Stimulated activated CD4-positive, alpha-beta T cell treated with anti-CD3 and anti-CD28 coated beads, Interleukin-4, amount 100 ng/mL, for 1 hour (primary cell): ENCODE results near the gene GMPPA.

Experiments
- DNase-seq: peaks from one replicate; pipeline ENCODE4 v3.0.0-alpha.2; 2020

The GMPPA gene

GRCh38 chr2:219522111-219523030, 23.7 kb downstream of the GMPPA start:
- DNase-seq, result no peak

GRCh38 chr2:219523031-219523671, 24.5 kb downstream of the GMPPA start:
- DNase-seq, result no peak

DNA sequence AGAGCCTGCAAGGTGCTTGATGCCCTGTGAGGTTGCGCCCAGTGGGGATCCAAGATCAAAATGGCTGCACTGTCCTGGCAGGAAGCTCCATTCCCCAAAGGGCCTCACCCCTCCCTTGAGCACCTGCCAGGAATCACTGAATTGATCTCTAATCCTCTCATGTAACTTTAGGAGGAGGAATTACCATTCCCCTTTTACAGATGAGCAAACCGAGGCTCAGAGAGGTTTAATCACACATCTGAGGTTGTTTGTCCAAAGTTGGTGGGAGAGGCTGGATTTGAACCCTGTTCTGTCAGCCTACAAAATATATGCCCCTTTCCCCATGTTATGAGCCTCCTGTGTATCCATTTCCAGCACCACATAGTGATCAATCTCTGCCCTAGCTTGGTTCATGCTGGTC, 26.1 kb downstream of the GMPPA start:
- DNase-seq, result no peak

DNA sequence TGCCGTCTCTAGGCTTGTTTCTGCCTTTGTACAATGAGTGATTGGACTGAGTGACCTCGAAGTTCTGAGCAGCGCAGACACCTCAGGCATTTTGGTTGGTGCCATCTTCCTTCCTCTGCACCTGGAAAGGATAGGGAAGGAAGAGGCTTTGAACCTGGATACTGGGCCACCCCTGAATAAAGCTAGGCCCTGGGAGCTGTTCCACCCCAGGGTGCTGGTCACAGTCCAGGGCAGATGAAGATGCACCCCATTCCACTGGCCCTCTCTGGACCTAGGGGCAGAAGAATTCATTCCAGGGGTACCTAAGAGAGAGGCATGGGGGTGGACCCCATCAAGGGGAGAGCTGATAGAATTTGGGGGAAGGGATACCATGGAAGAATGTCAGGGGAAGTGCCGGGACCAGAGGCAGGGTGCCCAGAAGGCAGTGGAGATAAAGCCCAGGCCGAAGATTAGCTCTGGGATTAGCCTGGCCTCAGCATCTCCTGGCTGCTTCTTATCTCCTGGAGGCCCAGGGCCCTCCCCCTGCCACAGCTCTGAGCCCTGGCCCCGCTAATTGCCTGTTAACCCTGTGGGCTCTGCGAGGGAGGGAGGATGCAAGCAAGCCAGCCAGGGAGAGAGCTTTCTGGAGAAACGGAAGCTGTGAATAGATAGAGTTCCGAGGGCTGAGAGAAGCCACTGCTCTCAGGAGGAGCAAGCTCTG, 27.0 kb downstream of the GMPPA start:
- DNase-seq, result no peak

DNA sequence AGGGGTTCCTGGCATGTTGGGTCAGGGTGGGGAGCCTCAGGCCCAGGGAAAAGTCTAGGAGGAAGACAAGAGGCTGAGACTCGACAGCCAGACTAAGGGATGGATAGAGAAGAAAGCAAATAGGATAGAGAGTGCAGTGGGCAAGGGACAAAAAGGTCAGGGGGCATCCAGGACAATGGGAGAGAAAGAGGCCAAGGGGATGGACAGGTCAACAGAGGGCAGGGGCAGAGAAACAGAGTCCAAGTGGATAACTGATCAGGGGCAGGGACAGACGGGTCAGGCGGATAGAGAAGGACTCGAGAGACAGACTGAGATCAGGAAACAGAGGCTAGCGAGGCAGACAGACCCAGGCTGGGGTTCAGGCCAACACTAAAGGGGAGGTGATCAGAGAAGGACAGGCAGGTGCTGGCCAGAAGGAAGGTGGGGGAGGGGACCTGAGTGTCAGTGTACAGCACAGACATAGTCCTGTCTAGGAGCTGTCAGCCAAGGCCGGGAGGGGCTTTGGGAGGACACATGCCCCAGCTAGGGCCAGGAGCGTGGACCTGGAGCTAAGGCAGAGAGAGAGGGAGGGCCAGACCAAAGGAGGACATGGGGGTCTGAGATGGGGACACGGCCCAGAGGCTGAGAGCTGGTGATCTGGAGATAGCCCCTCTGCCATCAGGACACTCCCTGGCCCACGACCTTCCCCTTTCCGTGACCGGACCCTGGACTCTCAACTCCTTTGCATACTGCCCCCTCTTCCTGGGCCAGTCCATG, 27.8 kb downstream of the GMPPA start:
- no peak for DNase-seq

GRCh38 chr2:219527076-219527394, 28.3 kb downstream of the GMPPA start:
- DNase-seq, result no peak

DNA sequence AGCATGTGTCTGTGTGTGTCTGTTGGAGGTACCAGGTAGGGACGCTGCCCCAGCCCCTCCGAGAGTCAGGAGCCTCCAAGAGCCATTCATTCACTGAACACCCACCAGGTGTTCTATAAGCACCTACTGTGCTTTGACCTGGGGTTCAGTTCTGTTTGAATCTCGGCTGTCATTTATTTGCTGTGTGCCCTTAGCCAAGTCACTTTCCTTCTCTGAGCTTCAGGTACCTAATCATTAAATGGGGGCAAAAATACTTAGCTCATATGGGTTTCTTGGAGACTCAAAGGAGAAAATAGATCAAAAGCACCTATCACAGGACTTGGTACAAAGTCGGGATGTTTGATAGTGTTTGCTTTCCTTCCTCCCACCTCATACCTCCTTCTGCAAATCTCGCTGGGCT, 28.8 kb downstream of the GMPPA start:
- DNase-seq, result no peak

GRCh38 chr2:219530048-219530963, 31.6 kb downstream of the GMPPA start:
- DNase-seq, result peak; percentile 89

DNA sequence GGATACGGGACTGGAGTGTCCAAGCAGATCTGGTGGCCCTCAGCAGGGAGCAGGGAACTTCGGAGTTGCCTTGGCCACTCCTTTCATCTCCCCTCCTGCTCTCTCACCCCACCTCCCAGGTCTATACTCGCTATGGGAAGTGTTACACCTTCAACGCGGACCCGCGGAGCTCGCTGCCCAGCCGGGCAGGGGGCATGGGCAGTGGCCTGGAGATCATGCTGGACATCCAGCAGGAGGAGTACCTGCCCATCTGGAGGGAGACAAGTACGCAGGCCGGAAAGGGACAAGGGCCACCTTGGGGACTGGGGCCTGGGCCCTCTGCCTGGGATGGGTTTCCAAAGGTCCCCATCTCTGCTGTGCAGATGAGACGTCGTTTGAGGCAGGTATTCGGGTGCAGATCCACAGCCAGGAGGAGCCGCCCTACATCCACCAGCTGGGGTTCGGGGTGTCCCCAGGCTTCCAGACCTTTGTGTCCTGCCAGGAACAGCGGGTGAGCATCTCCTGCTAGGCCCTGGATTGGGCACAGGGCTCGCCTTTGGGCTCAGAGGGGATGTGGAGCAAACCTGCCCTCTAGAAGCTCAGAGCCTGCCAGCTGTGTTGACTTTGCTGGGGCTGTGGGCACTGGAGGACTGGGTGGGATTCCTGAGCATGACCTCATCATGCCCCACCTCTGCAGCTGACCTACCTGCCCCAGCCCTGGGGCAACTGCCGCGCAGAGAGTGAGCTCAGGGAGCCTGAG, 33.1 kb downstream of the GMPPA start:
- no peak for DNase-seq

GRCh38 chr2:219532378-219532649, 33.6 kb downstream of the GMPPA start:
- no peak for DNase-seq

DNA sequence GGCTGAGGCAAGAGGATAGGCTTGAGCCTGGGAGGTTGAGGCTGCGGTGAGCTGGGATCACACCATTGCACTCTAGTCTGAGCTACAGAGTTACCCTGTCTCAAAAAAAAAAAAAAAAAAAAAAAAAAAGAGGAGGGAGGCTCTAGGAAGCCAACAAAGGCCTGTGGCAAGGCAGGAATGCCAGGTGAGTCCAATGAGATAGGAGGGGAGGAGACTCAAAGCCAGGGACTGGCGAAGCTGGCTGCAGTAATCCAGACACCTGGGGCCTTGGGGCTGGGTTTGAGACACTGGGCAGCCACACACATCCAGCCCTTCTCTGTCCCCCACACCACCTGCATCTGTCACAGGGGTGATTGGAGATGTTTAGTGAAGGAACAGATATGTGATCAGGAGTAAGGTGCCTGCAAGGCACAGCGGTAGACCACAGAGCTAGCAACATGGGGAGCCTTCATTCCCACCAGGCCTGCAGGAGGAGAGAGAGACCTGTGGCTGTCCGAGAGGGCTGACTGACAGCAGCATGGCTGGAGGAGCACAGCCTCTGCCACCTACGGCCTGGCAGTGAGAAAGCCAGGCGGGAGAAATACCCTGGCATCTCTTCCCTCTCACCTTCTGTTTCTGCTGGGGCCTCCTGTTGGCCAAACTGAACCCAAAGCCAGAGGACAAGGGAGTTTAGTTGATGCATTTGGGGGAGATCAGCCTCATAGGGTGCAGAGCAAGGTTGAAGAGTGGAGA, 35.4 kb downstream of the GMPPA start:
- DNase-seq, result no peak

GRCh38 chr2:219536425-219536824, 37.7 kb downstream of the GMPPA start:
- DNase-seq, result no peak

GRCh38 chr2:219536967-219537366, 38.3 kb downstream of the GMPPA start:
- DNase-seq, result no peak

DNA sequence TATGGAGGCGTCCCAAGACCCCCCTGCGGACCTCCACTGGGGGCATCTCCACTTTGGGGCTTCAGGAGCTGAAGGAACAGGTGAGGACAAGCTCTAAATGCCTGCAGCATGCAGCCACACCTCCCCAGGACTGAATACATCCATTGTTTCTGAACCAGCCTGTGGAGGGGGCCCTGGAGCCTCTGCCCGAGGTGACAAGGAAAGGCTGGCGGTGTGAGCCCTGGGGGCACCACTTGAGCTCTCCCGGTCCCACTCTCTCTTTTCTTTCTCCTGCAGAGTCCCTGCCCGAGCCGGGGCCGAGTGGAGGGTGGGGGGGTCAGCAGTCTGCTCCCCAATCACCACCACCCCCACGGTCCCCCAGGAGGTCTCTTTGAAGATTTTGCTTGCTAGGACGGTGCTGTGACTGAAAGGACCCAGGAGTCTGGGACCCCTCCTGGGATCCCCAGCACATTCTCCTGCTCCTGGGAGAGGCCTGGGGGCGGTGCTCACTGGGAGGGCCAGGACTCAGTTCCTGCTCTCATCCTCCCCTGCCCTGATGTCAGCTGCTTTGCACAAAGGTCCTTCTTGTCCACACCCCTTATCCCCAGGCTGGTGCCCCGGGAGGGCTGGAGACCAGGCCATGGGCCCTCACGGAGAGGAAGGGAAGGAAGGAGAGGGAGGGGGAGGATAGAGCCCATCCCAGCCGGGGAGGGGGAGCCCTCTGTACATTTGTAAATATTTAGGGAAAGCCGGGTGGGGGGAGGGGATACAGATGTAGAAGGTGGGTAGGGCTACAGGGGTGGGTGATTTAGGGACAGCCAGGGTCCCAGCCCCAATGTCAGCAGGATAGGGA, 39.2 kb downstream of the GMPPA start:
- DNase-seq, result no peak

DNA sequence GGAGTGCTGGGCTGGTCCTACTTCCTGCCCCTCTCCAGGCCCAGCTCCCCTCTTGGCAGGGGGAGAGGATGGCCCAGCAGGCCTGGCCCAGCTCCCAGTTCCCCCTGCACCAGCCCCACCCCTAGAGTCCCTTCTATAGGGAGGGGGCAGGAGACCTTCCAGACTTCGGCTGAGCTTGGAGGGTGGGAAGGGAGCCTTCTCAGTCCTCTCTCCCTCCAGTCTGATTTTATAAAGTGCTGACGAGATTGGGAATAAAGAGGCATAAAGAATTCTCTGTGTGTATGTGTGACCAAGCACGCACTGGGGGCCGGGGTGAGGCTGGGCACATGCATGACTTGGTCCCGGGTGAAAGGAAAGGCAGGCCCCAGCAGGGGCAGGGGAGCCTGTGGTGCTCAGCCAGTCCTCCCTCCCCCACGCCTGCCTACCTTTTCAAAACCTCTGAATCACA, 39.8 kb downstream of the GMPPA start:
- no peak for DNase-seq

DNA sequence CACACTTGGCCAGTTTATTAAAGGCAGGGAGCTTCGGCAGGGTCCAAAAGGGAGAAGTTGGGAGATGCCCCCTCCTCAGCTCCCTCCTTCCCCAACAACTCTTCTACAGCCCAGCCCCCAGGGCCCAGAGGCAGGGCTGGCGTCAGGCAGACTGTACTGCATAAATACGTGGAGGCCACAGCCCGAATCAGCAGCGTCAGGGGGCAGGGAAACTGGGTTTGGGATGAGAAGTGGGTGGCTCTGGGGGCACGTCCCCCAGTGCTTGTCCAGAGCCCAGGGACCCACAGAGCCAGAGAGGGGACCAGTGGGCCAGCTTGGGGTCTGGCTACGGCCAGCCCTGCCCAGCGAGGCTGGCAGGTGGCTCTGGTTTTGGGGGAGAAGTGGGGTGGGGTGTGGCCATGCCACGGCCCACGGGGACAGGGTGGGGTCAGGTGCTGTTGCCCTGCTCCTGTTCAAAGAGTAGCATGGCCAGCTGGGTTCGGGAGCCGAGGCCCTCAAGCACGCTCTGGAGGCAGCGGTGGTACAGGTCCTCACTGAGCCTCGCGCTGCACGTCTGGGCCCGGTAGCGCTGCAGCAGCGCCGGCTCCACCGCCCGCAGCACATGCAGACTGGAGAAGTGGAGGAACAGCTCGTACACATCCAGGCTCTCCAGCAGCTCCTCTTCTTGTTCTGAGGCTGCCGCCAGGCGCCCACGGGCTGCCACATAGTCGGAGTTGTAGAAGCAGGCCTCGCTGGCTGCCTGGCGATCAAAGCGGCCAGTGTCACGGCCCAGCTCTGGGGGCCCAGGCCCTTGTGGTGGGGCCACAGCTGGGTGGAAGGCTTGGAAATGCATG, 40.5 kb downstream of the GMPPA start:
- DNase-seq, result no peak

DNA sequence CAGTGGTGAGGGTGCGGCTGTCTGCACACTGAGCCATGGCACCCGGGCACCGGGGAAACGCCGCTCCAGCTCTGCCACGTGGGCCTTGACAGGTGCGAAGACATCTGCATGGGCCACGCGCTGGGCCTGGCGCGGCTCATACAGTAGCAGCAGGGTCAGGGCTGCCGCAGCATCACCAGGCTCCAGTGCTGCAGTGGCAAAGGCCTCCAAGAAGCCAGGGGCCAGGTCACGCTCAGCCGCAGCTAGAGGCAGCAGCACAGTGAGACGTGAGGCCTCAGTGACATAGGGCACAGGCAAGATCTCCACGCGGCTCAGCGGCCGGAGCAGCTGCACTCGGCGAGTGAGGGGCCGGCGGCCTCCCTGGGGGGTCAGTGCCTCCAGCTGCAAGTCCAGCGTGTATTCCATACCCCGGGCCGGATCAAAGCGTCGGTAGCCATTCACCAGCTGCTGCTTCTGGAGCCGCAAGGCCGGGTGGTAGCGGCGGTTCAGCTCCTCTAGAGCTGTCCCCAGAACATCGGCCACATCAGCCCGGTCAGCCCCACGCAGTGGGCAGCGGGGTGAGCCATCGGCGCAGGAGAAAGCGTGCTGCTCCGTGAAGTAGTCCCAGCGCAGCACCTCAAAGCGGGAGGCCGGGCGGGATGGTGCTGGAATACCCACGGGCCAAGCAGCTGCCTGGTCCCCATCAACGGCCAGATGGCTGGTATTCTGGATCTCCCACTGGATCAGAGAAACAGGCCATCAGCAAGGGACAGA, 41.4 kb downstream of the GMPPA start:
- no peak for DNase-seq
